ENCODE results near the gene IRGQ. TPM values are rescaled to one million over a fixed set of nuclear protein-coding genes. Genes with fewer than 3 reads are reported as not detected.
A peak's percentile ranks its signal among the peaks of the same experiment; 100 is the strongest.
"Not testable (repeated sequence)": the region's sequence is repeated elsewhere in the genome, so short reads cannot be mapped to it uniquely, and the experiment has no call there.

Gene IRGQ
- total RNA-seq, 1 donor from 2014 or later, result 58.3 TPM

GRCh38 chr19:43625918-43626579 lies 30.1 kb upstream of the IRGQ start:
- DNase-seq (ENCODE audit: extremely low read depth, low read depth, low spot score), result no peak

GRCh38 chr19:43624933-43625332 lies 29.0 kb upstream of the IRGQ start:
- no peak for DNase-seq (ENCODE audit: extremely low read depth, low read depth, low spot score)

DNA sequence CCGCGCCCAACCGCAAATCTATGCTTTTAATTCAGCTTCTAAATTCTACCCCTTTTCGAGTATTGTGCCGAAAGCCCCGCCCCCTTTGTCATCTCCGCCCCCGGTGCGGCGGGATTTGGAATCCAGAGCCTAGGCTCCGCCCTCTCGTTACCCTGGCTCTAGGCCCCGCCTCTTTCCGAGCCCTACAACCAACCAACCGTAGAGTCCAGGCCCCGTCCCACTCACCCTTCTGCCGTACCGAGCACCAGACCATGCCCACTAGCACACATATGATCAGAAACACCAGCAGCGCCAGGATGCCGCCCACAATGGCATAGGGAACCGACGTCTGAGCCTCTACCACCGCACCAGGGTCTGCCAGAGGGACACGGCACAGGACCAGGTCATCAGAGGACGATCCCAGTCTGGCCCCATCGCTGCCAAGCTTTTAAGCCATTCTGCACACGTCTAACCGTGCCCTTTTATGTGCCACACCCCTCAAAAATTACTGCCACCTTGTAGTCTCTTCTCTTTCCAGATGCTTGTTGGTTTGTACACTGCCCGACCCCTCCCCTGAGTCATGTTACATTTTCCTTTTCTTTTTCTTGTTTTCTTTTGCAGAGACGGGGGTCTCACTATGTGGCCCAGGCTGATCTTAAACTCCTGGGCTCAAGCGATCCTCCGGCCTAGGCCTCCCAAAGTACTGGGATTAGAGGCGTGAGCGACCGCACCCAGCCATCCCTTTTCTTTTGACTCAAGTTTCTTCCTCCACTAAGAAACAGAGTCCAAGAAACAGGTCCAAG lies 28.1 kb upstream of the IRGQ start:
- no peak for DNase-seq (ENCODE audit: extremely low read depth, low read depth, low spot score)

- DNase-seq (ENCODE audit: extremely low read depth, low read depth, low spot score), result no peak
These were observed 27.0 kb upstream of the IRGQ start for GRCh38 chr19:43622956-43623355.

DNA sequence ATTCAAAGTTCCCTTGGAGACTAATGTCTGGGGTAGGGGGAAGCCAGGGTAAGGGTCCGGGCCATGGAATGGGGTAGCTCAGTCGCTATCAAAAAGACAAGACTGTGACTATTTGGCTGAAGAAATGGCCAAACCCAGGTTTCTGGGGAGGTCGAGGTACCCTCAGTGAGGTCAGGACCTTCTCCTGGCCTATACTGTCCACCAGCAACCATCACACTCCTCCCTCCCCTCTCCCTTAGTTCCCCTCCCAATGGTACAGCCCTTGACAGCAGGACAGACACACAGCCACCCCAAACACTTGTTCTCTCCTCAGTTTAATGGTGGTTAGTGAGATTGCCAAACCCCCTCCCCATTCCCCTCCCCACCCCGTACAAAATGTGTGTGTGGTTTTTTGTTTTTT lies 26.1 kb upstream of the IRGQ start:
- DNase-seq (ENCODE audit: extremely low read depth, low read depth, low spot score), result no peak

DNA sequence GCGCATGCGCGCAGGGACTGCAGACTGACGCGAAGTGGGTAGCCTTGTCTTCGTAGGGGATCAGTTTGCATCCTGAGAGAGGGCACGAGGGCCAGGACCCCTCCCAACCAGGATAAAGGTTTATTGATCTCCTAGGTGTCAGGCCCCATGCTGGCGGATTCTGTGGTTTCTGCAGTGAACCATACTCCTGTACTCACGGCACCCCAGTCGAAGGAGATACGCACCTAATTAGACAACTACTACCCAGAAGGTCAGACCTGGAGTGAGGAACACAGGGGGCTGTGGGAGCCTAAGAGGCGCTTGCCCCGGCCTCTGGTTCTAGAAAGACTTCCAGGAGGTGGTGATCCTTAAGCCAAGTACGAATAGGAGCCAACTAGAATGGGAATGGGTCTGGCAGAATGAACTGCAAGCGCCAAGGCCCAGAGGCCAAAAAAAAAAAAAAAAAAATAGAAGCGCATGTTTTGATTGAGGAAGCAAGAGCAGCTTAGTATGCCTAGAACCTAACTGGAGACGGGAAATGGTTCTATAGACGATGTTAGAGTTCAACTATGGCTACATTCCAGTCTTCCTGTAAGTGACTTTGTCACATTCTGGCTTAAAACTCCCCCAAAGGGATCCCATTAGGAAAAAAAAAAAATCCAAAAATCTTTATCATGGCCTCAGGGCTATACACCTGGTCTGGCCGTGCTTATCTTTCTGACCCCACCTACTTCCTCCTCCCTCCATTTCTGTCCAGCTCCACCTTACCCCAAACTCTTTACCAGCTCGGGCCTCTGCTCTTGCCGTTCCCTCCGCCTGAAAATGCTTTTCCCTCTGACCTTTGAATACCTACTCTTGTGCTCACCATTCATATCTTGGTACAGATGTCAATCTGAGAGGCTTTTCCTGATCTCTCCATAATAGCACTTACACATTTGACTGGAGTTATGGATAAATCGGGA lies 24.4 kb upstream of the IRGQ start:
- DNase-seq (ENCODE audit: extremely low read depth, low read depth, low spot score), result no peak

DNA sequence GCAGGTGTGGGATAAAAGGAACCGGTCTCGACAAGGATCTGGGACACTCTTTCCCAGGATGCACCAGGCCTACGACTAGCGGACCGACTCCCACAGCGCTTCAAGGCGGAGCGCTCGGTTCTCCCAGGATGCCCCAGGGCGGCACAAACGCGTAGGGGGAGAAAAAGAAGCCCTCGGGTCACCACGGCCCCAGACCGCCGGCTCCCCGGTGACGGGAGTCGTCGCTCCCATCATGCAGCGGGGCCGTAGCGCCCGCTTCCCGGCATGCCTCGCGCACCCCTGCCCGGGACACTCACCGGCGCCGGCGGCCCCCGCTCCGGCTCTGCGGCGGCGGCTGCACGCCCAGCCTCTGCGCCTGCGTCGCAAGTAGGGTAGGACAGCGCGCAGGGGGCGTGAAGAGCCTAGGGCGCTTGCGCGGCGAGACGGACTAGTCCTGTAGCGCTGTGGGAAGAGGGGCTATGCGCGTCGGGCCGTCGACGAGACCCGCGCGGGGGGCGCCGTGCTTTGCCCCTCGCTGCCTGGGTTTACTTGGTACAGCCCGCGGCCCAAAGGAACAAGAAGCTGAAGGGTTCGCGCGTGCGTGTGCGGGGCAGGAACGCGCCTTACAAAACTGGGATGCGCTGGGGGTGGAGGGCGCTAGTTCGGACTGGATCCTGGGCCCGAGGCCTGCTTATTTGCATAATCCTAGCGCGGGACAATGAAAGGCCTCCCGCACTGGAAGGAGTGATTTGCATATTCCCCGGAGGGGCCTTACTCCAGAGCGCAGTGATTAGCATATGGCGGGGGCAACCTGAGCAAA lies 23.5 kb upstream of the IRGQ start, which contains the start of gene ZNF428:
TSS of gene ZNF428 (minus strand) at position 368 of the 799 bp plus-strand sequence. CDS start 5,325 bp downstream, outside the sequence.
- peak; percentile 4 for DNase-seq (ENCODE audit: extremely low read depth, low read depth, low spot score)

- no peak for DNase-seq (ENCODE audit: extremely low read depth, low read depth, low spot score)
These were observed 23.0 kb upstream of the IRGQ start for GRCh38 chr19:43618921-43619261.

DNA sequence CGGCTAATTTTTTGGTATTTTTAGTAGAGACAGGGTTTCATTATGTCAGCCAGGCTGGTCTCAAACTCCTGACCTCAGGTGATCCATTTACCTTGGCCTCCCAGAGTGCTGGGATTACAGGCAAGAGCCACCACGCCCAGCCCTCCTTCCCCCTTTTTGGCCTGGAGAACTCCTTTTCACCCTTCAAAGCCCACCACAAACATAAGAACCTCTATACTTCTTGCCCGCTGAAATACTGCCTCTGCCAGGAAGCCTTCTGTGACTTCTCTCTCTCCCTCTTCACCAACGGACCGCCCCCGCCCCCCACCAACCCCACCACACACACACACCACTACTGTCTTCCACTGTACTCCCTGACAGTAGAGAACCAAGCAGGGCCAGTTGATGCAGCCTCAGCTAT lies 21.0 kb upstream of the IRGQ start:
- no peak for DNase-seq (ENCODE audit: extremely low read depth, low read depth, low spot score)

- DNase-seq (ENCODE audit: extremely low read depth, low read depth, low spot score), result no peak
These were observed 20.4 kb upstream of the IRGQ start for GRCh38 chr19:43616306-43616705.

DNA sequence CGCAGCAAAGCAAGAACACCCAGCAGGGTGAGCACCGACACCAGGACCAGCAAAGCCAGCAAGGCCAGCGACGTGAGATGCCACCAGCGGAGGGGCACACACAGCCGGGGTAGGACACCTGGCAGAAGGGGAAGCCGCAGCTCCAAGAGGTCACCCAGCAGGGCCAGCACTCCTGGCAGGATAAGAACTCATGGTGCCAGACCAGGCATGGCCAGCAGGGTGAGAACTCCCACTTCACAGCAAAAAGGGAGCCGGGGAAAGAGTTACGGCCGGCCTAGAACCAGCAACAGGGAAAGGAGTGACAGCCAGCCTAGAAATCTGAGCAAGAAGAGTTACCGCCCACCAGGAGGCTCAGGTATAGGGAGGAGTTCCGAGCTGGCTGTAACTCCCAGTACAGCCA lies 16.4 kb upstream of the IRGQ start:
- DNase-seq (ENCODE audit: extremely low read depth, low read depth, low spot score), result no peak

GRCh38 chr19:43611788-43612187 lies 15.9 kb upstream of the IRGQ start, which contains the start of gene SRRM5:
TSS of gene SRRM5 (plus strand) at chr19:43612088. CDS start at chr19:43612122, 34 bp downstream.
- DNase-seq (ENCODE audit: extremely low read depth, low read depth, low spot score), result no peak

GRCh38 chr19:43610493-43610892 lies 14.6 kb upstream of the IRGQ start:
- no peak for DNase-seq (ENCODE audit: extremely low read depth, low read depth, low spot score)

DNA sequence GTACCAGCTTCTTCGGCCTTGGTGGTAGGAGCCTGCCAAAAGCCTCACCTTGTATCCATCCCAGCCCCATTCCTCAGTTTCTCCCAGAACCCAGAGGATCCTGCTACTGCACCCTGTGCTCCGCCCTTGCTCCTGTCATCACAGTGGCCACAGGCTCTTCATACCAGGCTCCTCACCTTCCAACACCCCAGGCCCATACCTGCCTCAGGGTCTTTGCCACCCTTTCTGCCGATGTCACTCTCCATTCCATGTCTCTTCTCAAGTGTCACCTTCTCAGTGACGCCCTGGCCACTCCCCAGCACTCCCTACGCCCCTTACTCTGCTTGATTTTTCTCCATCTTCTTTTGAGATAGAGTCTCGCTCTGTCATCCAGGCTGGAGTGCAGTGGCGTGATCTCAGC lies 13.9 kb upstream of the IRGQ start:
- DNase-seq (ENCODE audit: extremely low read depth, low read depth, low spot score), result no peak

DNA sequence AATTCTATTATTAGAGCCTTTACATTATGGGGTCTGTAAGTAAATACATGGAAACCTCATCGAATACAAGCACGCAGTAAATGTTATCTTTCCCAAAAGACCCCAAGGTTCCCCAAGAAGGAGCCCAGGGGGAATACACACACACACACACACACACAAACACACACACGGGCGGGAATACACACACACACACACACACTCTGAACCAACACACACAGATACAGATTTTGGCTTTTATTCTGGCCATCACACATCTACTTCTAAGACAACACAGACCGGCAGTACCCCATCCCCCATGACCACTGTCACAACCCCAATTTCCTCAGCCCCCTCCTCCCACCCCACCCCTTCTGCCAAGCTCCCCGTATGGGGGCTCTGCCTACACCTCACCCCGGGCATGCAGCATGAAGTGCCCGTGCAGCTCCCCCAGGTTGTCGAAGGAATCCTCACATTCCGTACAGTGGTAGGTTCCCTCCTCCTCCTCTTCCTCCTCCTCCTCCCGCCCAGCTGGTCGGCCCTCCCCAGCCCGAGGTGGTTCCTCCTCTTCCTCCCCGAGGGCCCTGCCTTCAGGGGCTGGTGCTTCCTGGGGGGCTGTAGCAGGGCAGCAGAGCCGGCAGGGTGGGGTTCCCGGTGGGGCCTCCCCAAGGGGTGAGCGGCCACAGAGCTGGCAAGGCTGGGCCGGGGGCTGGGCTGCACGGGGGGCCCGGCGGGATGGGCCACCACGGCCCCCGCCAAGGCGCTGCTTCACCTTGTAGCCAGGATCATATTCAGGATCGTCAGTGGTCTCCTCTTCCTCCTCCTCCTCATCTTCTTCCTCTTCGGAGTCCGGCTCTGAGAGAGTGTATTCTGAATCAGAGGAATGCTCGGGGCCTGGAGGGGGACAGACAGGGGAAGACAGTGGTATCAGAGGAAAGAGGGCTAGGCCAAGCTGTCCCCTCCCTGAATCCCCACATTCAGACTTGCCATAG lies 11.6 kb upstream of the IRGQ start:
- no peak for DNase-seq (ENCODE audit: extremely low read depth, low read depth, low spot score)

DNA sequence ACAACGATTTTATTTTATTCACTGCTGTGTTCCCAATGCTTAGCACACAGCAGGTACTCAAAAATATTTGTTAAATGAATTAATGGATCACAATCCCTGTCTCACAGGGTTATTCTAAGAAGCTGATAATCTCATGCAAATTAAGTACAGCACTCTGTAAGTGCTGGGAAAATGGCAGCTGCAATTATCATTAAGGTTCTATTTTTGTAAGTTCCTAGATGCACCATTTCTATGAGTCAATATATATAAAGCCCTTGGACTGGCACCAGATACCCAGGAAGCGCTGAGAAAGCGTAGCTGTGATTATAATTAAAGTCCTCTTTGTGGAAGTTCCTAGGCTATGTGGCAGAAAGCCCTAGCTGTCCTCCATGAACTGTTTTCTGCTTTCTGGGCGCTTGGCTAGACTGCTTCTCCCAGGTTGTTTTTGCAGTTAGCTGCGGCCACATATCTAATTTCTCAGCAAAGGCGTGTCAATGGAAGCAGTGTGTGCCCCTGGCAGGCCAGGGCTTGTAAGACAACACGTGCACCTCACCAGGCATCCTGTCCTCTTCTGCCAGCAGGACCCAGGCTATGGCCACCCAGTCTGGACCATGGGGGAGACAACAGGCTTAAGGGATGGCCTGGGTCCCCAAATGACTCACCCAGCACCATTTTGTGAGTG lies 10.8 kb upstream of the IRGQ start:
- no peak for DNase-seq (ENCODE audit: extremely low read depth, low read depth, low spot score)

DNA sequence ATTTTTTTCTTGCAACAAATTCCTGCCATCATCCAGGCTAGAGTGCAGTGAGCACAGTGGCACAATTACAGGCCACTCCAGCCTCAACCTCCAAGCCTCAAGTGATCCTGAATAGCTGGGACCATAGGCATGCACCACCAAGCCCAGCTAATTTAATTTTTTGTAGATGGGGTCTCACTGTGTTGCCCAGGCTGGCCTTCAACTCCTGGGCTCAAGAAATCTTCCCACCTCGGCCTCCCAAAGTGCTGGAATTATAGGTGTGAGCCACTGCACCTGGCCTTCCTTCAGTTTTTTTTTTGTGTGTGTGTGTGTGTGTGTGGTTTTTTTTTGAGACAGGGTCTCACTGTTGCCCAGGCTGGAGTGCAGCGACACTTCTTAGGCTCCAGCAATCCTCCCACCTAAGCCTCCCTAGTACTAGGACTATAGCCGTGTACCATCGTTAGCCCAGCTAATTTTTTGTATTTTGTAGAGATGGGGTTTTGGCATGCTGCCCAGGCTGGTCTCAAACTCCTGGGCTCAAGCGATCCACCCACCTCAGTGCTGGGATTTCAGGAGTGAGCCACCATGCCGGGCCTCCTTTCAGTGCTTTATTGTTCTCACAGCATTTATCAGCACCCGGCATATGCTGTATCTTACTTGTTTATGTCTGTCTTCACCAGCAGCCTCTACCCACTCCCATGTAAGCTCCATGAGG lies 10.1 kb upstream of the IRGQ start:
- no peak for DNase-seq (ENCODE audit: extremely low read depth, low read depth, low spot score)

DNA sequence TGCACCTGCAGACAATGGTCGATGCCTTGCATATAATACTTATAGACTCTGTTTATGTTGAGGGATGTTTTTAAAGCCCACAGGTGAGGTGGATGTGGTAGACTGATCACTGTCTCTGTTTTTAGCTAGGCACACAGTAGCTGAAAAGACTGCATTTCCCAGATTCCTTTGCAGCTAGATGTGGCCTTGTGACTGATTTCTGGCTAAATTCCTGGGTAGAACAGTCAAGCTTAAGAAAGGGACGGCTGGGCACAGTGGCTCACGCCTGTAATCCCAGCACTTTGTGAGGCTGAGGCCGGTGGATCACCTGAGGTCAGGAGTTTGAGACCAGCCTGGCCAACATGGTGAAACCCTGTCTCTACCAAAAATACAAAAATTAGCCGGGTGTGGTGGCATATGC lies 4.4 kb upstream of the IRGQ start:
- not testable (repeated sequence) for DNase-seq (ENCODE audit: extremely low read depth, low read depth, low spot score)
